Anterior cingulate cortex (tissue), 58 donors: ENCODE data around the gene PRSS50.
"Not testable (repeated sequence)": the region's sequence is repeated elsewhere in the genome, so short reads cannot be mapped to it uniquely, and the experiment has no call there.

Experiments used
- DNase-seq, 58 donors: peaks; one replicate each; lab custom pipeline; 2025; lab: John Stamatoyannopoulos, UW

Gene PRSS50

GRCh38 chr3:46717447-46718231 is at the start of gene PRSS50:
Gene PRSS50, minus strand, starts transcription at chr3:46717869. Its CDS starts 45 bp downstream, at chr3:46717824.
- no peak for DNase-seq

GRCh38 chr3:46764206-46764605 is 46.5 kb upstream of the PRSS50 start:
- no peak for DNase-seq

GRCh38 chr3:46763178-46763577 is 45.5 kb upstream of the PRSS50 start:
- no peak for DNase-seq

- no peak for DNase-seq
Measured at GRCh38 chr3:46759239-46760167, 41.8 kb upstream of the PRSS50 start.

GRCh38 chr3:46756642-46757041 is 39.0 kb upstream of the PRSS50 start:
- no peak for DNase-seq

- no peak for DNase-seq
Measured at GRCh38 chr3:46755646-46756045, 38.0 kb upstream of the PRSS50 start.

GRCh38 chr3:46753127-46753526 is 35.5 kb upstream of the PRSS50 start:
- DNase-seq: not testable (repeated sequence)

GRCh38 chr3:46750555-46751038 is 32.9 kb upstream of the PRSS50 start:
- no peak for DNase-seq

GRCh38 chr3:46749129-46749528 is 31.5 kb upstream of the PRSS50 start:
- no peak for DNase-seq

- no peak for DNase-seq
Measured at GRCh38 chr3:46748170-46748569, 30.5 kb upstream of the PRSS50 start.

GRCh38 chr3:46746711-46747110 is 29.0 kb upstream of the PRSS50 start:
- DNase-seq: no peak

- no peak for DNase-seq
Measured at GRCh38 chr3:46742992-46743585, 25.4 kb upstream of the PRSS50 start.

GRCh38 chr3:46739565-46739964 is 21.9 kb upstream of the PRSS50 start:
- DNase-seq: not testable (repeated sequence)

GRCh38 chr3:46737329-46737731 is 19.7 kb upstream of the PRSS50 start:
- no peak for DNase-seq

GRCh38 chr3:46736006-46736872 is 18.6 kb upstream of the PRSS50 start:
- no peak for DNase-seq

GRCh38 chr3:46734773-46735172 is 17.1 kb upstream of the PRSS50 start:
- DNase-seq: no peak

GRCh38 chr3:46733026-46733800 is 15.5 kb upstream of the PRSS50 start:
- DNase-seq: no peak

- DNase-seq: no peak
Measured at GRCh38 chr3:46731795-46732194, 14.1 kb upstream of the PRSS50 start.

- DNase-seq: no peak
Measured at GRCh38 chr3:46730819-46731218, 13.2 kb upstream of the PRSS50 start.
